ENCODE measurements around the gene USP21. TPM values are rescaled to one million over a fixed set of nuclear protein-coding genes. Genes with fewer than 3 reads are reported as not detected.
A peak's percentile ranks its signal among the peaks of the same experiment; 100 is the strongest.

USP21 gene
- total RNA-seq, 4 donors from 2014 or later = 11.6 to 52.8 (median 39.0) TPM

DNA sequence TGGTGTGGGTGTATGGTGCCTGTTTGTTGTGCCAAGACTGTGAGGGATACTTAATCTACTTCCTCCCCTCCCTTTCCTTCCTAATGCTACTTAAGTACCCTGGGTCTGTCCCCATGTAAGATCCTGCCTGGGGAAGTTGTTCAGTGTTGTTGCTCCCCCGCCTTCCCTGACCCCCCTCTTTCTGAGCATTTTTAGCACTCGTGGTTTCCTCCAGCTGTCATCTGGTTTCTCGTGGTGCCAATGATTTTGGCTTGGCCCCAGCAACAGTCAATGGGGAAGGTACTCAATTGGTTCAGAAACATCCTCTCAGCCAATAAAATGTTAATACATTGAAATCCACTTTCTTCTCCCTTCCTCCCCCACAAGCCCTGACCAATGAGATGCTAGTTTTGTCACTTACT, 26.0 kb downstream of the USP21 start:
- peaks cover 0 to 23% (median 3%) of the 10 kb centered on the region in 4 donors for H3K4me1 ChIP-seq
- no peak for TF ChIP-seq POLR2A (IDR thresholded peaks at IDR 0.05)
- TF ChIP-seq, protein P1, sequence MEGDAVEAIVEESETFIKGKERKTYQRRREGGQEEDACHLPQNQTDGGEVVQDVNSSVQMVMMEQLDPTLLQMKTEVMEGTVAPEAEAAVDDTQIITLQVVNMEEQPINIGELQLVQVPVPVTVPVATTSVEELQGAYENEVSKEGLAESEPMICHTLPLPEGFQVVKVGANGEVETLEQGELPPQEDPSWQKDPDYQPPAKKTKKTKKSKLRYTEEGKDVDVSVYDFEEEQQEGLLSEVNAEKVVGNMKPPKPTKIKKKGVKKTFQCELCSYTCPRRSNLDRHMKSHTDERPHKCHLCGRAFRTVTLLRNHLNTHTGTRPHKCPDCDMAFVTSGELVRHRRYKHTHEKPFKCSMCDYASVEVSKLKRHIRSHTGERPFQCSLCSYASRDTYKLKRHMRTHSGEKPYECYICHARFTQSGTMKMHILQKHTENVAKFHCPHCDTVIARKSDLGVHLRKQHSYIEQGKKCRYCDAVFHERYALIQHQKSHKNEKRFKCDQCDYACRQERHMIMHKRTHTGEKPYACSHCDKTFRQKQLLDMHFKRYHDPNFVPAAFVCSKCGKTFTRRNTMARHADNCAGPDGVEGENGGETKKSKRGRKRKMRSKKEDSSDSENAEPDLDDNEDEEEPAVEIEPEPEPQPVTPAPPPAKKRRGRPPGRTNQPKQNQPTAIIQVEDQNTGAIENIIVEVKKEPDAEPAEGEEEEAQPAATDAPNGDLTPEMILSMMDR (IDR thresholded peaks at IDR 0.05) = no peak
- H3K27ac ChIP-seq = peak overlapping the region; percentile 54 to 80 (median 70)

DNA sequence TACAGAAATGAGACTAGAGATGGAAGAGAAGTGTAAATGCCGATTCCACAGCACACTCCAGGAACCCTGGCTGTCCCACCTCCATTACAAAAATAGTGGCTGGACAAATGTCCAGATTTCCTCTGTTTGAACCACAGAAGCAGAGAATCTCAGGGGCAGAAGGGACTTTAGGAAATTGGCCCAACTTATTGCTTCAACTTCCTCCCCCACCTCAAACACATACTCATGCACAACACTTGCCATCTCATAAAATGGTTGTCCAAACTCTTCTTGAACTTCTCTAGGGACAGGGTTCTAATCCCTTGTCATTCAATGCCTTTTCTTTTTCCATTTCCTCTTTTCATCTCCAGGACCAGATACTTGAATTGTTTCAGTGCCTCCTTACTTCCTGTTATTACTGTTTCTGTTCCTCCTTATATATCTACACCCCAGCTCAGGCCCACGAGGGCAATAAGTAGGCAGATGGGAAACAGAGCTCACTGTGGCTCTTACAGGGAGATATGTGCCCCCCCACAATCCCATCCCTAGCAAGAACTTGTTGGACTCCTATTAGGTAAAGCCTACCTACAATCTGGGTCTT, 26.5 kb downstream of the USP21 start:
- H3K9me3 ChIP-seq = no peaks in the 10 kb centered on the region
- no peak overlapping the region for H3K4me3 ChIP-seq
- TF ChIP-seq, protein P1 (IDR thresholded peaks at IDR 0.05) = no peak
- no peak for TF ChIP-seq POLR2A (IDR thresholded peaks at IDR 0.05)
- peaks cover 0 to 23% (median 3%) of the 10 kb centered on the region in 4 donors for H3K4me1 ChIP-seq
- peak in 1 of 3 donors; percentile 75 for DNase-seq
- peak overlapping the region; percentile 54 to 80 (median 70) for H3K27ac ChIP-seq
- H3K27me3 ChIP-seq = no peaks in the 10 kb centered on the region
- H3K36me3 ChIP-seq = no peaks in the 10 kb centered on the region

More for the DNA sequence above, 26.0 kb downstream of the USP21 start:
- H3K36me3 ChIP-seq = no peaks in the 10 kb centered on the region
- H3K4me3 ChIP-seq = no peak overlapping the region
- no peaks in the 10 kb centered on the region for H3K9me3 ChIP-seq
- H3K27me3 ChIP-seq = no peaks in the 10 kb centered on the region
- peak; percentile 7 to 93 (median 90) for DNase-seq

DNA sequence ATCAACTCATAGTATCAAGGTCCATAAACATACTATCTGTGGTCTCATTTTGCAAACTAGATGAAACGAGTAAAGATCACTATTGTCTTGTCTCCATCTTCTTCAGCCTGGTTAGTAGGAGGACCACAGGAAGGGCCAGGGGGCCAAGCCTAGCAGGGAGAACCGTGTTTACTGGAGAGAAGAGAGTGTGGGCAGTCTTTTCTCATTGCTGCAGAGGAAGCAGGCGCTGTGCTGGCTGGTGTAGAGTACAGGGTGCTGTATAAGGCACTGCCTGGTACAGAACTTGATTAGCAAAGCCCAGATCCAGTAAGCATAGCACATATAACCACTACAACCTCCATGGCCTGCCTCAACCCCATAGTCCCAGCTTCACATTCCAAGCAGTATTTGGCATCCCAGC, 28.0 kb downstream of the USP21 start:
- TF ChIP-seq POLR2A (IDR thresholded peaks at IDR 0.05) = no peak
- TF ChIP-seq, protein P1 (IDR thresholded peaks at IDR 0.05) = no peak
- no peaks in the 10 kb centered on the region for H3K36me3 ChIP-seq
- no peak overlapping the region for H3K4me3 ChIP-seq
- no peaks in the 10 kb centered on the region for H3K9me3 ChIP-seq
- H3K27me3 ChIP-seq = no peaks in the 10 kb centered on the region
- DNase-seq = no peak
- peaks cover 0 to 15% (median 3%) of the 10 kb centered on the region in 4 donors for H3K4me1 ChIP-seq
- H3K27ac ChIP-seq = peak overlapping the region in 2 of 4 donors; percentile 22 to 64

DNA sequence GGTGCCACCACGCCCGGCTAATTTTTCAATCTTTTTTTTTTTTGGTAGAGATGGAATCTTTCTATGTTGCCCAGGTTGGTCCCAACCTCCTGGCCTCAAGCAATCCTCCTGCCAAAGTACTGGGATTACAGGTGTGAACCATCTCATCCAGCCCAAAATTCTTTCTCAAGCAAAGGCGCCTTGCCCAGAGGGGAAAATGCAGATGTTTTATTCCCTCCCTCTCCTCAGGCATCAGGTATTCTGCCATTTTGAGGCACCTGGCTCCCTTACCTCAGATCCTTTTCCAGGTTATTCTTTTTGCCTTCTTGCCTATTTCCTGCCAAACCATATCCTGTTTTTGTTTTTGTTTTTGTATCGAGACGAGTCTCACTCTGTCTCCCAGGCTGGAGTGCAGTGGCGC, 29.1 kb downstream of the USP21 start:
- no peak overlapping the region for H3K4me3 ChIP-seq
- no peaks in the 10 kb centered on the region for H3K36me3 ChIP-seq
- TF ChIP-seq, protein P1 (IDR thresholded peaks at IDR 0.05) = no peak
- peak overlapping the region in 1 of 4 donors; percentile 17 for H3K27ac ChIP-seq
- no peaks in the 10 kb centered on the region for H3K9me3 ChIP-seq
- no peaks in the 10 kb centered on the region for H3K27me3 ChIP-seq
- peaks cover 0 to 17% (median 4%) of the 10 kb centered on the region in 4 donors for H3K4me1 ChIP-seq
- no peak for DNase-seq

DNA sequence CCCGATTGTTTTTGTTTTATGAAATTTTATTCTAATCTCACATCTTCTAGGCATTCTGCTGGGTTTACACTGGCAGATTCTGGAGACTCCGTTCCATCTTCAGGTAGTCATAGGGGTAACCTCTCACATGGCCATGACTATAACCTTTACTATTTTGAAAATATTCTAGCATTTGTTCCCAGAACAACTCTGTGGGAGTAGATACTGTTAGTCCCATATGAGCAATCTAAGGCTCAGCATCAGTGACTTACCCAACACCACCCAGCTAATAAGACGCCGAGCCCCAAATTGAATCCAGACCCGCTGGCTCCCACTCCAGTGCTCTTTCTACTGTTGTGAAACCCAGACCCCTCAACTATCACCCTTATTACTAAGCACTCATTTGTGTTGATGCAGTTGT, 29.7 kb downstream of the USP21 start:
- no peaks in the 10 kb centered on the region for H3K36me3 ChIP-seq
- no peak overlapping the region for H3K4me3 ChIP-seq
- no peak overlapping the region for H3K27ac ChIP-seq
- TF ChIP-seq POLR2A (IDR thresholded peaks at IDR 0.05) = no peak
- TF ChIP-seq, protein P1 (IDR thresholded peaks at IDR 0.05) = no peak
- peaks cover 0 to 17% (median 7%) of the 10 kb centered on the region in 4 donors for H3K4me1 ChIP-seq
- no peaks in the 10 kb centered on the region for H3K27me3 ChIP-seq
- no peaks in the 10 kb centered on the region for H3K9me3 ChIP-seq
- DNase-seq = no peak

Data from Peyer's patch (tissue), 4 donors.